WERI-Rb-1 (cell line): ENCODE results near the gene SCNN1B.

ENCODE experiments used
- DNase-seq: peaks from one replicate; pipeline ENCODE4 v3.0.0-alpha.2; 2020
- H3K27ac ChIP-seq: fragments of 250-450 bp; sonication (Bioruptor Pico); 2 replicates; pipeline ENCODE4 v1.5.1; 2020; ENCODE audit warnings: mild to moderate bottlenecking, moderate library complexity
- H3K27me3 ChIP-seq: fragments of 250-450 bp; sonication (Bioruptor Pico); 2 replicates; pipeline ENCODE4 v1.5.1; 2021; ENCODE audit warnings: mild to moderate bottlenecking, low read depth, moderate library complexity; ENCODE audit not compliant: insufficient read depth, severe bottlenecking
- H3K36me3 ChIP-seq: fragments of 250-450 bp; sonication (Bioruptor Pico); 2 replicates; pipeline ENCODE4 v1.5.1; 2020; ENCODE audit warnings: mild to moderate bottlenecking, moderate library complexity
- H3K4me3 ChIP-seq: 2 replicates; pipeline ENCODE4 v1.5.1; 2011; ENCODE audit warnings: low read depth, mild to moderate bottlenecking, control low read depth, low read length
- H3K9me3 ChIP-seq: fragments of 250-450 bp; sonication (Bioruptor Pico); 2 replicates; pipeline ENCODE4 v1.5.1; 2021; ENCODE audit warnings: mild to moderate bottlenecking, moderate library complexity; ENCODE audit not compliant: severe bottlenecking
- TF ChIP-seq, protein P1 (sequence below): IDR thresholded peaks from 2 replicates; pipeline ENCODE4 v1.5.1; 2011; ENCODE audit warnings: low read depth, mild to moderate bottlenecking, control low read depth, inconsistent platforms, low read length

The SCNN1B gene

DNA sequence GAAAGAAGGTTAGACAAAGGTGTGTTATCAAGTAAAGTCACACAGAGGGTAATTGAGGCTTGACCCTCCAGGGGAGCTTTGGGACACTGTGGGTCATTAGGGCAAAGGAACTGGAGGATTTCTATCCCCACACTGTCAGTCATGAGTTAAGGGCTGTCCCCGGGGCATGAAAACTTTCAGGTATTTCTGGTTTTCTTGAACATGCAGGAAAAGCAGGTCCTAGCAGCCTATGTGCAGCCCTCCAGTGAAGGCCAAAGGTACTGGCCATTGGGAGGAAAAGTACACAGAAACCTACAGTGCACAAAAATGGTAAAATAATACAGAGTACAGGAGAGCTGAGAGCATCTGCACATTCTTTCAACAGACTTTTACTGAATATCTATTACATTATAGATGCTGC lies 44.4 kb upstream of the SCNN1B start:
- TF ChIP-seq, protein P1, sequence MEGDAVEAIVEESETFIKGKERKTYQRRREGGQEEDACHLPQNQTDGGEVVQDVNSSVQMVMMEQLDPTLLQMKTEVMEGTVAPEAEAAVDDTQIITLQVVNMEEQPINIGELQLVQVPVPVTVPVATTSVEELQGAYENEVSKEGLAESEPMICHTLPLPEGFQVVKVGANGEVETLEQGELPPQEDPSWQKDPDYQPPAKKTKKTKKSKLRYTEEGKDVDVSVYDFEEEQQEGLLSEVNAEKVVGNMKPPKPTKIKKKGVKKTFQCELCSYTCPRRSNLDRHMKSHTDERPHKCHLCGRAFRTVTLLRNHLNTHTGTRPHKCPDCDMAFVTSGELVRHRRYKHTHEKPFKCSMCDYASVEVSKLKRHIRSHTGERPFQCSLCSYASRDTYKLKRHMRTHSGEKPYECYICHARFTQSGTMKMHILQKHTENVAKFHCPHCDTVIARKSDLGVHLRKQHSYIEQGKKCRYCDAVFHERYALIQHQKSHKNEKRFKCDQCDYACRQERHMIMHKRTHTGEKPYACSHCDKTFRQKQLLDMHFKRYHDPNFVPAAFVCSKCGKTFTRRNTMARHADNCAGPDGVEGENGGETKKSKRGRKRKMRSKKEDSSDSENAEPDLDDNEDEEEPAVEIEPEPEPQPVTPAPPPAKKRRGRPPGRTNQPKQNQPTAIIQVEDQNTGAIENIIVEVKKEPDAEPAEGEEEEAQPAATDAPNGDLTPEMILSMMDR: no peak

DNA sequence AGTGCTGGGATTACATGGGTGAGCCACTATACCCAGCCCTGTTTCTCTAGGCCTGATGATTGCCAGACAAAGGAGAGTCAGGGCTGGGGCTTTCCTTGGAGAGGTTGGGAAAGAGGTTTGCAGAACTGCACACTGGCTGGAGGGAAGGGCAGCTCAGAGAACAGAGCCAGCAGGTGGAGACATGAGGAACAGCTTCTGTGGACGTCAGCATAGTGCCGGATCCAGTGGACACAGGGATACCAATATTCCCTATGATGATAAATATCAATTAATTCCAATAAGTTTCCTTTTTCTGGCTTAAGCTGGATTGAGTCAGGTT lies 43.2 kb upstream of the SCNN1B start:
- no peak overlapping the region for H3K4me3 ChIP-seq
- H3K36me3 ChIP-seq: no peaks in the 10 kb centered on the region
- no peak overlapping the region for H3K27ac ChIP-seq
- no peak for DNase-seq
- H3K9me3 ChIP-seq: no peaks in the 10 kb centered on the region
- H3K27me3 ChIP-seq: no peaks in the 10 kb centered on the region
- TF ChIP-seq, protein P1: no peak

More for the DNA sequence above, 44.4 kb upstream of the SCNN1B start:
- Histone ChIP-seq H3K9me3 (no peaks in the 10 kb centered on the region), H3K27me3 (no peaks in the 10 kb centered on the region), H3K36me3 (no peaks in the 10 kb centered on the region), H3K4me3 (no peak overlapping the region), H3K27ac (no peak overlapping the region)
- DNase-seq: no peak

DNA sequence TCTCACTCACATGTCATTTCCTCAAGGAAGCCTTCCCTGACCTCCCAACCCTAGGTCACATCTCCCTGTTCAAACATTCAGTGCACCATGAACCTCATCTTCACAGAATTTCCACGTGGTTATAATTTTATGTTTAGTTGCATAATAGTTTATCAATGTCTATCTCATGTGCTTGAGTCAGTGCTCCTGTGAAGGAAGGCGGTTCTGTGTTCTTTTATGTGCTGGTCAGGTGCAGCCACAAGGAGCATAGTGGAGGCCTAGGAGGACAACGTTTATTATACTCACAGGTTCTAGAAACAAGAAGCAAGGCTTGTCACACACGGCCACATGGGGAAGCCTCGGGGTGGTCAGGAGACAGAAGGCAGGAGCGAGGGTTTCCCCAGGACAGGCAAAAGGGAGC lies 34.5 kb upstream of the SCNN1B start:
- TF ChIP-seq, protein P1: no peak
- Histone ChIP-seq H3K9me3 (peaks cover 9% of the 10 kb centered on the region), H3K27me3 (no peaks in the 10 kb centered on the region), H3K27ac (no peak overlapping the region), H3K4me3 (no peak overlapping the region), H3K36me3 (no peaks in the 10 kb centered on the region)
- no peak for DNase-seq

DNA sequence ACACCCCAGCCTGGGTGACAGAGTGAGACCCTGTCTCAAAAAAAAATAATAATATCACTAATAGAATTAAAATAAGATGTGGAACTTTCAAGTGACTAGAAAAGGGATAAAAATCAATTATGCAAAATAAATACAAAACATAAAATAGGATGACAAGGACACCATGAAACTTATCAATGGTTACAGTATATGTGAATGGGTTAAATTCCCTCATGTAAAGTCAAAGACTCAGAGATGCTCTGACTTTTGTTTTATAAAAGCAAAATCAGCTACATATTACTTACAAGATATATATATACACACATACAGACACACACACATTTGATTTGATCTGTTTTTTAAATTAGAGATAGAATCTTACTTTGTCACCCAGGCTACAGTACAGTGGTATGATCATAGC lies 33.5 kb upstream of the SCNN1B start:
- DNase-seq: no peak
- H3K4me3 ChIP-seq: no peak overlapping the region
- TF ChIP-seq, protein P1: no peak
- H3K9me3 ChIP-seq: peaks cover 9% of the 10 kb centered on the region
- H3K27ac ChIP-seq: no peak overlapping the region
- no peaks in the 10 kb centered on the region for H3K27me3 ChIP-seq
- H3K36me3 ChIP-seq: no peaks in the 10 kb centered on the region

DNA sequence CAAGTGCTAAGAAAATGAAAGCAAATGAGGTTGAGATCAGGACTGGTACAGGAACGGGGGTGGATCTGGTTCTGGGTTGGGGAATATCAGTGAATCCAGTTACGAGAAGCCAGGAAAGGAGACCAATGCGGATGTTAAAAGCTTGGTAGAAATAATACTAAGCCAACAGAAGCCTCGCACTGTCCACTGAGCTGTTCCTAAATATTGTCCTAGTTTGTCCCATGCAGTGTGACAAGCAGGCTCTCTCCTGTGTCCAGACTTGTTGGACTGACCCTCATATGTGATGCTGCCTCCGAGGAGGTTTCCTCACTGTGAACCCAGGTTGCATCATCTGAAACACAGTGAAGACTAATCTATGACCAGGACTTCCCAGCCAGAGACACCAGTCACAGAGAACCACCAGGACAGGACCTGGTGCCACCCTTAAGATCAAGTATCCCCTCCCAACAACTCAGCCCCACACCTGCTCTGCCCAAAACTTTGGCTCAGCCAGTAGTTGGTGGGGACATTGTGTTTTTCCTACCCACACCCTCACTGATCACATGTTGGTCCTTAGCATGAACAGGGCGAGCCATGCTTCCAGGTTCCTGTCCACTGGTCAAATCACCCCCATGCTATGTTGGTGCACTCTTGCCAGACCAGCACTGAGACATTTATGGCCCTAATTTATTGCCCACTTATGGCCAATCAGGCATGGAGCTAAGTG lies 32.7 kb upstream of the SCNN1B start:
- no peak for DNase-seq
- Histone ChIP-seq H3K9me3 (peaks cover 9% of the 10 kb centered on the region), H3K27me3 (no peaks in the 10 kb centered on the region), H3K4me3 (no peak overlapping the region), H3K36me3 (no peaks in the 10 kb centered on the region), H3K27ac (no peak overlapping the region)
- TF ChIP-seq, protein P1: no peak

DNA sequence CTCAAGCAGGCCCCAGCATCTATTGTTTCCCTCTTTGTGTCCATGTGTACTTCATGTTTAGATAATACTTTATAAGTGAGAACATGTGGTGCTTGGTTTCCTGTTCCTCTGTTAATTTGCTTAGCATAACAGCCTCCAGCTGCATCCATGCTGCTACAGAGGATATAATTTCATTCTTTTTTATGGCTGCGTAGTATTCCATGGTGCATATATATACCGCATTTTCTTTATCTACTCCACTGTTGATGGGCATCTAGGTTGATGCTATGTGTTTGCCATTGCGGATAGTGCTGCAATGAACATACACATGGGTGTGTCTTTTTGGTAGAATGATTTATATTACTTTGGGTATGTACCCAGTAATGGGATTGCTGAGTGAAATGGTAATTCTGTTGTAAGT lies 31.4 kb upstream of the SCNN1B start:
- no peaks in the 10 kb centered on the region for H3K36me3 ChIP-seq
- TF ChIP-seq, protein P1: no peak
- H3K9me3 ChIP-seq: no peaks in the 10 kb centered on the region
- H3K27ac ChIP-seq: no peak overlapping the region
- H3K4me3 ChIP-seq: no peak overlapping the region
- no peak for DNase-seq
- H3K27me3 ChIP-seq: no peaks in the 10 kb centered on the region
